SK-N-SH (cell line): ENCODE results near the gene SUGT1.

Source experiments
- CTCF ChIP-seq: fragments of 200-600 bp; sonication (generic); IDR thresholded peaks from 2 replicates; pipeline ENCODE4 v1.6.1; 2017; ENCODE audit warnings: antibody characterized with exemption, mild to moderate bottlenecking, moderate library complexity
- ELF1 ChIP-seq: IDR thresholded peaks from 2 replicates; pipeline ENCODE4 v1.4.0; 2012
- EP300 ChIP-seq, 2 experiments: IDR thresholded peaks; 2 replicates each; pipeline versions ENCODE4 v1.4.0 to v1.6.1; 2012; ENCODE audit warnings: borderline replicate concordance in 1 of 2, low read depth in 1 of 2, low read length in 1 of 2
- GATA2 ChIP-seq: sonication (generic); formaldehyde crosslinking; IDR thresholded peaks from 2 replicates; pipeline ENCODE4 v1.5.0; 2020; ENCODE audit warnings: mild to moderate bottlenecking, missing genetic modification reagents
- MEF2A ChIP-seq: IDR thresholded peaks from 2 replicates; pipeline ENCODE4 v1.4.0; 2012; ENCODE audit warnings: low read depth, borderline replicate concordance
- MXI1 ChIP-seq: IDR thresholded peaks from 2 replicates; pipeline ENCODE4 v1.6.1; 2012; ENCODE audit warnings: mild to moderate bottlenecking, low read depth, low read length, improper control_type of control experiment
- TCF12 ChIP-seq: IDR thresholded peaks from 2 replicates; pipeline ENCODE4 v1.4.0; 2012
- TF ChIP-seq, protein P1 (sequence below): IDR thresholded peaks from 2 replicates; pipeline ENCODE4 v1.4.0; 2012; ENCODE audit warnings: low read depth

DNA sequence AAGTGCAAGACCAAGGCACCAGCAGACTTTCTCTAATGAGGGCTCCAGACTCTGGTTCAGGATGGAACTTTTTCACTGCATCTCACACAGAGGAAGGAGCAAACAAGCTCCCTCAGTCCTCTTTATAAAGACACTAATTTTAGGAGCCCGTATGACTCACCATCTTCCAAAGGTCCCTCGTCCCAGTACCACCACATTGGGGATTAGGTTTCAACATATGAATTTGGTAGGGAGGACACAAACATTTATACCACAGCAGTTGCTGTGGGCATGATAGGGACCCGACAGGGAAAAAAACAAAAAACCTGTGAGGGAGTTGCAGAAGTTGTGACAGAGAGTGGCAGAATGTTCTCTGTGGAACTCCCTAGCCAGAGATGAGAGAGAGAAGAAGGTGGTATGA is 93.5 kb downstream of the SUGT1 start:
- TF ChIP-seq MXI1 (no peak), EP300 (IDR thresholded peaks at IDR 0.05; ENCODE audit: borderline replicate concordance in 1 of 2, low read depth in 1 of 2, low read length in 1 of 2) (no peak), GATA2 (CRISPR knock-in tag) (no peak), CTCF (no peak), ELF1 (no peak), MEF2A (no peak), TCF12 (no peak)
- TF ChIP-seq, protein P1, sequence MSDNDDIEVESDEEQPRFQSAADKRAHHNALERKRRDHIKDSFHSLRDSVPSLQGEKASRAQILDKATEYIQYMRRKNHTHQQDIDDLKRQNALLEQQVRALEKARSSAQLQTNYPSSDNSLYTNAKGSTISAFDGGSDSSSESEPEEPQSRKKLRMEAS = no peak
